ENCODE data around the gene MT2A.
A peak's percentile ranks its signal among the peaks of the same experiment; 100 is the strongest.
"Not testable (repeated sequence)": the region's sequence is repeated elsewhere in the genome, so short reads cannot be mapped to it uniquely, and the experiment has no call there.

Gene MT2A

GRCh38 chr16:56608876-56609462, 585 bp downstream of the MT2A start:
- Mint-ChIP-seq H3K36me3 (ENCODE audit: low read depth) (peaks cover 11% of the 10 kb centered on the region), H3K4me3 (peak overlapping the region; percentile 95), H3K4me1 (ENCODE audit: low read depth) (peaks cover 72% of the 10 kb centered on the region), H3K27me3 (no peaks in the 10 kb centered on the region), H3K9me3 (no peaks in the 10 kb centered on the region), H3K27ac (peak overlapping the region; percentile 93)
- DNase-seq: peak; percentile 52

GRCh38 chr16:56609463-56609921, 1.1 kb downstream of the MT2A start:
- H3K36me3 Mint-ChIP-seq (ENCODE audit: low read depth): peaks cover 11% of the 10 kb centered on the region
- no peaks in the 10 kb centered on the region for H3K9me3 Mint-ChIP-seq
- H3K27me3 Mint-ChIP-seq: no peaks in the 10 kb centered on the region
- DNase-seq: peak; percentile 66
- H3K27ac Mint-ChIP-seq: peak overlapping the region; percentile 93
- H3K4me1 Mint-ChIP-seq (ENCODE audit: low read depth): peaks cover 77% of the 10 kb centered on the region
- peak overlapping the region; percentile 95 for H3K4me3 Mint-ChIP-seq

GRCh38 chr16:56610017-56610608, 1.7 kb downstream of the MT2A start:
- peaks cover 11% of the 10 kb centered on the region for H3K36me3 Mint-ChIP-seq (ENCODE audit: low read depth)
- peaks cover 83% of the 10 kb centered on the region for H3K4me1 Mint-ChIP-seq (ENCODE audit: low read depth)
- peak overlapping the region; percentile 93 for H3K27ac Mint-ChIP-seq

GRCh38 chr16:56610609-56611111, 2.3 kb downstream of the MT2A start:
- DNase-seq: no peak
- peaks cover 88% of the 10 kb centered on the region for H3K4me1 Mint-ChIP-seq (ENCODE audit: low read depth)
- no peaks in the 10 kb centered on the region for H3K9me3 Mint-ChIP-seq
- peaks cover 11% of the 10 kb centered on the region for H3K36me3 Mint-ChIP-seq (ENCODE audit: low read depth)
- peak overlapping the region; percentile 93 for H3K27ac Mint-ChIP-seq
- H3K27me3 Mint-ChIP-seq: no peaks in the 10 kb centered on the region
- H3K4me3 Mint-ChIP-seq: peak overlapping the region; percentile 95

More at GRCh38 chr16:56610017-56610608, 1.7 kb downstream of the MT2A start:
- Mint-ChIP-seq H3K9me3 (no peaks in the 10 kb centered on the region), H3K4me3 (peak overlapping the region; percentile 95), H3K27me3 (no peaks in the 10 kb centered on the region)
- peak; percentile 75 for DNase-seq

- no peak for DNase-seq
- Mint-ChIP-seq H3K4me1 (ENCODE audit: low read depth) (peaks cover 83% of the 10 kb centered on the region), H3K9me3 (no peaks in the 10 kb centered on the region), H3K27ac (peak overlapping the region; percentile 93), H3K36me3 (ENCODE audit: low read depth) (peaks cover 11% of the 10 kb centered on the region), H3K4me3 (no peak overlapping the region), H3K27me3 (peaks cover 1% of the 10 kb centered on the region)
These were observed 3.0 kb downstream of the MT2A start for GRCh38 chr16:56611281-56611833.

GRCh38 chr16:56613706-56614105, 5.3 kb downstream of the MT2A start:
- H3K27me3 Mint-ChIP-seq: peaks cover 23% of the 10 kb centered on the region
- H3K4me1 Mint-ChIP-seq (ENCODE audit: low read depth): peaks cover 77% of the 10 kb centered on the region
- peak overlapping the region; percentile 35 for H3K4me3 Mint-ChIP-seq
- H3K36me3 Mint-ChIP-seq (ENCODE audit: low read depth): peaks cover 8% of the 10 kb centered on the region
- H3K9me3 Mint-ChIP-seq: no peaks in the 10 kb centered on the region
- no peak for DNase-seq
- peak overlapping the region; percentile 87 for H3K27ac Mint-ChIP-seq

GRCh38 chr16:56614549-56614991, 6.2 kb downstream of the MT2A start:
- peak overlapping the region; percentile 35 for H3K4me3 Mint-ChIP-seq
- peaks cover 27% of the 10 kb centered on the region for H3K27me3 Mint-ChIP-seq
- H3K36me3 Mint-ChIP-seq (ENCODE audit: low read depth): no peaks in the 10 kb centered on the region
- peak; percentile 51 for DNase-seq
- peak overlapping the region; percentile 87 for H3K27ac Mint-ChIP-seq
- H3K9me3 Mint-ChIP-seq: no peaks in the 10 kb centered on the region
- peaks cover 70% of the 10 kb centered on the region for H3K4me1 Mint-ChIP-seq (ENCODE audit: low read depth)

GRCh38 chr16:56615353-56615752, 7.0 kb downstream of the MT2A start:
- peaks cover 62% of the 10 kb centered on the region for H3K4me1 Mint-ChIP-seq (ENCODE audit: low read depth)
- no peak overlapping the region for H3K4me3 Mint-ChIP-seq

GRCh38 chr16:56616608-56617211, 8.3 kb downstream of the MT2A start:
- H3K4me3 Mint-ChIP-seq: peak overlapping the region; percentile 20
- DNase-seq: no peak
- no peak overlapping the region for H3K27ac Mint-ChIP-seq
- no peaks in the 10 kb centered on the region for H3K36me3 Mint-ChIP-seq (ENCODE audit: low read depth)
- H3K4me1 Mint-ChIP-seq (ENCODE audit: low read depth): peaks cover 48% of the 10 kb centered on the region
- no peaks in the 10 kb centered on the region for H3K9me3 Mint-ChIP-seq
- H3K27me3 Mint-ChIP-seq: peaks cover 29% of the 10 kb centered on the region

More at GRCh38 chr16:56615353-56615752, 7.0 kb downstream of the MT2A start:
- H3K9me3 Mint-ChIP-seq: no peaks in the 10 kb centered on the region
- DNase-seq: no peak
- H3K36me3 Mint-ChIP-seq (ENCODE audit: low read depth): no peaks in the 10 kb centered on the region
- peak overlapping the region; percentile 87 for H3K27ac Mint-ChIP-seq
- H3K27me3 Mint-ChIP-seq: peaks cover 29% of the 10 kb centered on the region

- Mint-ChIP-seq H3K9me3 (no peaks in the 10 kb centered on the region), H3K4me3 (peak overlapping the region; percentile 44), H3K27me3 (peaks cover 29% of the 10 kb centered on the region), H3K4me1 (ENCODE audit: low read depth) (peaks cover 43% of the 10 kb centered on the region), H3K36me3 (ENCODE audit: low read depth) (no peaks in the 10 kb centered on the region), H3K27ac (no peak overlapping the region)
- peak; percentile 66 for DNase-seq
These were observed 9.1 kb downstream of the MT2A start for GRCh38 chr16:56617212-56618085.

GRCh38 chr16:56618138-56618537, 9.8 kb downstream of the MT2A start:
- Mint-ChIP-seq H3K9me3 (no peaks in the 10 kb centered on the region), H3K36me3 (ENCODE audit: low read depth) (no peaks in the 10 kb centered on the region), H3K4me3 (no peak overlapping the region), H3K27me3 (peaks cover 29% of the 10 kb centered on the region), H3K4me1 (ENCODE audit: low read depth) (peaks cover 38% of the 10 kb centered on the region), H3K27ac (no peak overlapping the region)
- no peak for DNase-seq

- Mint-ChIP-seq H3K9me3 (no peaks in the 10 kb centered on the region), H3K4me1 (ENCODE audit: low read depth) (peaks cover 22% of the 10 kb centered on the region), H3K27ac (no peak overlapping the region), H3K27me3 (peaks cover 36% of the 10 kb centered on the region), H3K4me3 (no peak overlapping the region), H3K36me3 (ENCODE audit: low read depth) (no peaks in the 10 kb centered on the region)
- DNase-seq: no peak
These were observed 12.0 kb downstream of the MT2A start for GRCh38 chr16:56620339-56620897.

- not testable (repeated sequence) for H3K9me3 Mint-ChIP-seq; H3K36me3 Mint-ChIP-seq (ENCODE audit: low read depth); H3K4me3 Mint-ChIP-seq; H3K27ac Mint-ChIP-seq; DNase-seq
- H3K27me3 Mint-ChIP-seq: peaks cover 41% of the 10 kb centered on the region
- peaks cover 22% of the 10 kb centered on the region for H3K4me1 Mint-ChIP-seq (ENCODE audit: low read depth)
These were observed 13.5 kb downstream of the MT2A start for GRCh38 chr16:56621665-56622445.

Data from activated T-cell treated with anti-CD3 and anti-CD28 coated beads, Interleukin-2, amount 50 U/mL, for 24 hours (primary cell).